ENCODE measurements around the gene PTPN7.

DNA sequence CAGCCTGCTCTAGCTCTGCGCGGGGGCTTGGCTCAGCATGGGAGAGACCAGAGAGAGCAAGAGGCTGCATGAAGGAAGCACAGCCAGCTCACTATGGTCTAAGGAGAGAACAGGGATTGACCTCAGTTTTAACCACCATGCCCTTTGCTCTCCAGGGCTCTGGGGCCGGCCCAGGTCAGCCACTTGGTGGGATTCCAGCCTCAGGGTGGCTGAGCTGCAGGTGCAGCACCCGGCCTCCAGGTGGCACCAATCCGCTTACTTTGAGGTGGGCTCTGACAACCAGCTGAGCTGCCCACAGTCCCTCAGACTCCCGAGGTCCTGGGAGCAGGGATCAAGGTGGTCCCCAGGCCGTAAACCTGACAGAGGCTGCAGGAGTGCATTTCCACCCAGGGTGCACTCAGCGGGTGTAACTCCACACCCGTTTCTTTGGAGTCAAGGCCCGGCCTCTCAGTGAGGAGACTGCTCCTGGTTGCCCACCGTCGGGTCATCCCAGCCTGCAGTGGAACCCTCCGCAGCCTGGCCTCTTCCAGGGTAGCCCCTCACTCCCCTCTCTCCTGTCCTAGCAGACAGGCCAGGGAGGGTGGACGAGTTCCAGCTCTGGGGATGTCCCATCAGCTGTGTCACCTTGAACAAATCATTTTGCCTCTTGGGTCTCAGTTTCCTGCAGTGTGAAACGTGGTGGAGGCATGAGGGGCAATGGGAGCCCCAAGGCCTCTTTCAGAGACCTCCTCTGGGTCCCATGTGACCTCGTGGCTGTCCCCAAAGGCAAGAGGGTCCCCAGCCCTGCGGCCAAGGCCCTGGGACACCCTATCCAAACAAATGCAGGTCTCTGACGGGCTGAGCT is 32.6 kb upstream of the PTPN7 start:
- TF ChIP-seq, protein P1, sequence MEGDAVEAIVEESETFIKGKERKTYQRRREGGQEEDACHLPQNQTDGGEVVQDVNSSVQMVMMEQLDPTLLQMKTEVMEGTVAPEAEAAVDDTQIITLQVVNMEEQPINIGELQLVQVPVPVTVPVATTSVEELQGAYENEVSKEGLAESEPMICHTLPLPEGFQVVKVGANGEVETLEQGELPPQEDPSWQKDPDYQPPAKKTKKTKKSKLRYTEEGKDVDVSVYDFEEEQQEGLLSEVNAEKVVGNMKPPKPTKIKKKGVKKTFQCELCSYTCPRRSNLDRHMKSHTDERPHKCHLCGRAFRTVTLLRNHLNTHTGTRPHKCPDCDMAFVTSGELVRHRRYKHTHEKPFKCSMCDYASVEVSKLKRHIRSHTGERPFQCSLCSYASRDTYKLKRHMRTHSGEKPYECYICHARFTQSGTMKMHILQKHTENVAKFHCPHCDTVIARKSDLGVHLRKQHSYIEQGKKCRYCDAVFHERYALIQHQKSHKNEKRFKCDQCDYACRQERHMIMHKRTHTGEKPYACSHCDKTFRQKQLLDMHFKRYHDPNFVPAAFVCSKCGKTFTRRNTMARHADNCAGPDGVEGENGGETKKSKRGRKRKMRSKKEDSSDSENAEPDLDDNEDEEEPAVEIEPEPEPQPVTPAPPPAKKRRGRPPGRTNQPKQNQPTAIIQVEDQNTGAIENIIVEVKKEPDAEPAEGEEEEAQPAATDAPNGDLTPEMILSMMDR (conservative IDR thresholded peaks at IDR 0.05), result peak; percentile 90
- no peak for TF ChIP-seq ZFX (IDR thresholded peaks at IDR 0.05)

Measured in C4-2B (cell line).